GM19043 (cell line): ENCODE results near the gene SLC35B2.
"Not testable (repeated sequence)": the region's sequence is repeated elsewhere in the genome, so short reads cannot be mapped to it uniquely, and the experiment has no call there.

Experiments
- ATAC-seq: cut with Tn5 transposase; IDR thresholded peaks from one replicate; pipeline ENCODE4 v1.9.1; 2021; ENCODE audit warnings: low read depth; ENCODE audit not compliant: unreplicated experiment

SLC35B2 gene

GRCh38 chr6:44237021-44237812 lies 20.1 kb downstream of the SLC35B2 start:
- ATAC-seq = peak; percentile 64

GRCh38 chr6:44235891-44236516 lies 21.3 kb downstream of the SLC35B2 start:
- ATAC-seq = no peak

GRCh38 chr6:44235269-44235668 lies 22.1 kb downstream of the SLC35B2 start:
- ATAC-seq = no peak

GRCh38 chr6:44234101-44235025 lies 23.0 kb downstream of the SLC35B2 start:
- no peak for ATAC-seq

DNA sequence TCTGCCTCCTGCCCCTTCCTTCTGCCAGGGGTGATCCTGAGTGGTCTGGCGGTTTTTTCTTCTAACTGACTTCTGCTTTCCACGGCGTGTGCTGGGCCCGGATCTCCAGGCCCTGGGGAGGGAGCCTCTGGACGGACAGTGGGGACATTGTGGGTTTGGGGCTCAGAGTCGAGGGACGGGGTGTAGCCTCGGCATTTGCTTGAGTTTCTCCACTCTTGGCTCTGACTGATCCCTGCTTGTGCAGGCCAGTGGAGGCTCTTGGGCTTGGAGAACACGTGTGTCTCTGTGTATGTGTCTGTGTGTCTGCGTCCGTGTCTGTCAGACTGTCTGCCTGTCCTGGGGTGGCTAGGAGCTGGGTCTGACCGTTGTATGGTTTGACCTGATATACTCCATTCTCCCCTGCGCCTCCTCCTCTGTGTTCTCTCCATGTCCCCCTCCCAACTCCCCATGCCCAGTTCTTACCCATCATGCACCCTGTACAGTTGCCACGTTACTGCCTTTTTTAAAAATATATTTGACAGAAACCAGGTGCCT lies 23.7 kb downstream of the SLC35B2 start:
- ATAC-seq = no peak

- ATAC-seq = no peak
Observed at GRCh38 chr6:44232676-44233566, 24.4 kb downstream of the SLC35B2 start.

DNA sequence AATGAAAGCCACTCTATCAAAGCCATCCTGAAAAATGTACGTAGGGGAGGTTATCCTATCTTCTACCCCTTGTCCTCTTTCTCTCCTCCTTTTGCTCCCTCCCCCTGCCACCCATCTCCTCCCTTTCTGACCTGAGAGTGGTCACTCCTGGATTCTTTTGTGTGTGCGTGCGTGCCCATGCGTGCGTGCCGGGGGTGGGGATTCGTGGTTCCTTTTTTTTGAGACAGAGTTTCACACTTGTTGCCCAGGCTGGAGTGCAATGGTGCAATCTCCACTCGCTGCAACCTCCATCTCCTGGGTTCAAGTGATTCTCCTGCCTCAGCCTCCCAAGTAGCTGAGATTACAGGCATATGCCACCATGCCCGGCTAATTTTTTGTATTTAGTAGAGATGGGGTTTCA lies 25.9 kb downstream of the SLC35B2 start:
- ATAC-seq = not testable (repeated sequence)

- ATAC-seq = no peak
Observed at GRCh38 chr6:44230034-44230675, 27.2 kb downstream of the SLC35B2 start.

- no peak for ATAC-seq
Observed at GRCh38 chr6:44229376-44230033, 27.8 kb downstream of the SLC35B2 start.

DNA sequence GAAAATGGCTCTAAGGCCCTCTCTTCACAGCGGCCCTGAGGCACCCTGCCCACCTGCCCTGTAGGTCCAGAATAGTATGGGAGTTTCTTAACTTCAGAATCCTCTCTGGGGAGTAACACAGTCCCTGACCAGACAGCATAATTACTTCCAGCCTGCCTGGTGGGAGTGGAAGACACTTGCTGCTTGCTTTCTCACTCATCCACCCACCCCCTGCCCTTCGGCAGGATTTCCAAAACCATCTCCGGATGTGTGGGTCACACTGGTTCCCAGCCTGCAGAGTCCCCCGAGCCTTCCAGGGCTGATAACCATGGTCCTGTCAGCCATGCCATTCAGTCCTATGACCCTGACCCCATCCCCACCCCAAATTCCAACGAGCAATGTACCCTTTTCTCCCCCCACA lies 28.5 kb downstream of the SLC35B2 start:
- ATAC-seq = no peak

- ATAC-seq = no peak
Observed at GRCh38 chr6:44228433-44228832, 28.9 kb downstream of the SLC35B2 start.

GRCh38 chr6:44228031-44228430 lies 29.3 kb downstream of the SLC35B2 start:
- no peak for ATAC-seq

DNA sequence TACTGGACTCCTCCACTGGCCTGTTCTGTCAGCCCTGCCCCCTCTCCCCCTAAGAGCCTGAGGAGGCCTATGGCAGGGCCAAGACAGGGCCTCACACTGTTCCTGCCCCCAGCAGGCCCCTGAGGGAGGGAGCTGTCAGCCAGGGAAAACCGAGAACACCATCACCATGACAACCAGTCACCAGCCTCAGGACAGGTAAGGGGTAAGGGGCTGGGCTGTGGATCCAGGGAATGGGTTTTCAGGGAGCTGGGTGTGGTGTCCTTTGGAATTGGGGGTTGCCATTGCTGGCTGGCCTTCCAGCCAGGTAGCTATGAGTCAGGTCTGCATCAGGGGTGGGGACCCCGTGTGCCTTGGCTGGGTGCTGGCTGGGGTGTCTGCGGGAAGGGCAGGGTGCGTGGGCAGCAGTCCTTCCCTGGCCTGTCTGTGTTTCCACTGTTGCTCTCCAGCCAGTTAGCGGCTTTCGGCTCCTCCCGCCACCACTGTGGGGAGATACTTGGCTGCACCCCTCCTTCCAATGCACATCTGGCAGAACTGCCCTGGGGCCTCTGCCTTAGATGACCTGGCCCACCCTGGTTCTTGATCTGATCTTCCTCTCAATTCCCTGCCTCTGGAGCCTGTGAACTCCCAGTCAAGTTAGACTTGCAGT lies 30.1 kb downstream of the SLC35B2 start:
- ATAC-seq = no peak

DNA sequence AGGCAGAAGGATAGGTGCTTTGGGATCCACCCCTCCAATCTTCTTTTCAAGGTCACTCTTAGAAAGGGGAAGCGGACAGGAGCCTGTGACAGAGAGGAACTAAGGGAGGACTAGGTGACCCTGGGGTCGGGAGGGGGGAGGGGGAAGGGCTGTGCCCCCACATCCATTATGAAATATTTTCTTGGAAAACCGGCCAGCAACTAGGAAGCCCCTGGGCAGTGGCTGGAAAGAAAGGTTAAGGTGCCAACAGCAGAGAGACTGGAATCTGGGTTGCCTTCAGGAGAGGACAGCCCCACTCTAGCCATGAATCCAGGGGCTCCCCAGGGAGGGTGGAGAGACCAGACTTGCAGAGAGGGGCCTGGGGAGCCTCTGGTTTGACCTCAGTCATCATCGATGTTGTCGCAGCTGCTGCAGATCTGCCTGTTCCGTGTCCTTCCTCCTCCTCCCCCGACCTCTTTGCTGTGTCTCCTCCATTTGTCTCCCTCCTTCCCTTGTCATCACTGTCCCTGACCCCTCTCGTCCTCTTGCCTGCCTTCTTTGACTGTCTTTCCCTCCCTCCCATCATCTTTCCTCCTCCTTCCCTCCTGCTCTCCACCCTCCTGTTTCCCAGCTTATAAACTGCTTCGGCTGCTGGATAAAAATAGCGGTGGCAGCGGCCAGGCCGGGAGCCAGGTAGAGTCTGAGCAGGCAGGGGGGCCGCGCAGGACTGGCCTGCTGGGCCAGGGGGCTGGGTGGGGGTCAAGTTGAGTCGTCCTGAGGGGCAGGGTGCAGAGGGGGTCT lies 30.8 kb downstream of the SLC35B2 start:
- ATAC-seq = no peak

DNA sequence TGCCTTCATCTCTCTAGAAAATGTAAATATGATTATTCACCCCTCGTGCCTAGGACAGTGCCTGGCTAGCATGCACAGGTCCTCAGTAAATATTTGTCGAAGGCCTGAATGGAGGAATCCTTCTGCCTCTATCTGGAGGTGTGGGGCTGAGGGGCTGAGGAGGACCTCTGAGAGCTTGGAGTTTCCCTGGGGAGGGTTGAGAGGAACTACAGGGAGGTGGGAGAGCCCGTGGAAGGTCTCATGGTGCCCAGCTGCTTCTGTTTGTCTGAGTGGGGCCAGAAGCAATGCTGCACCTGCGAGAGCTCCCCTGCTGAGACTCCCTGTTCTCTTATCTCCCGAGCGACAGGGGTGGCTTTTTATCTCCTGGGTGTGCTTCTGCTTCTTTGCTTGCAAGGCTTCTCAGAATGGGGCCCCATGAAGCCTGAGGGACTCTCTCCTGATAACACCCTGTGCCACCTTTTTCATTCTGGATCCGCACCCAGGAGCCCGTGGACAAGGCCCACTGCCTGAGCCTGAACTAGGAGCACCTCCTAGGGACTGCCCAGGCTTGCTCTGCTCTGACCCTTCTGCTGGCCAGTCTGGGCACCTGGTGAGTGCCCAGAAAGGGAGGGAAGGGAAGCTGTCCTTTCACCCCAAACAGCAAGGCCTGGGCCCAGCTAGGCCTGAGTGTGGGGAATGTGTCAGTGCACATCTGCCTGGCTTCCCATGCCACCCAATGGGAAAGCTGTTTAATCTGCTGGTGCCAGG lies 31.6 kb downstream of the SLC35B2 start:
- ATAC-seq = no peak

- no peak for ATAC-seq
Observed at GRCh38 chr6:44224965-44225305, 32.4 kb downstream of the SLC35B2 start.
